H9 (cell line): Measurements from ENCODE around the gene PPBP. TPM values are rescaled to one million over a fixed set of nuclear protein-coding genes. Genes with fewer than 3 reads are reported as not detected.

Experiments used
- DNase-seq: peaks from one replicate; pipeline ENCODE4 v3.0.0-alpha.2; 2017
- H2AFZ ChIP-seq: one replicate; pipeline ENCODE4 v1.6.1; 2013; ENCODE audit warnings: mild to moderate bottlenecking, low read length, control low read depth, moderate library complexity
- H2AK5ac ChIP-seq: 2 replicates; pipeline ENCODE4 v1.6.1; 2013; ENCODE audit warnings: low read length, control low read depth, mixed read lengths; ENCODE audit not compliant: insufficient read length
- H2BK120ac ChIP-seq: one replicate; pipeline ENCODE4 v1.6.1; 2013; ENCODE audit warnings: low read depth, mild to moderate bottlenecking, low read length, control low read depth, inconsistent platforms; ENCODE audit not compliant: poor library complexity, severe bottlenecking
- H2BK12ac ChIP-seq: 2 replicates; pipeline ENCODE4 v1.6.1; 2013; ENCODE audit warnings: low read length, control low read depth, mixed read lengths, low read depth; ENCODE audit not compliant: insufficient read length
- H2BK15ac ChIP-seq: 2 replicates; pipeline ENCODE4 v1.6.1; 2013; ENCODE audit warnings: low read depth, low read length, control low read depth
- H2BK20ac ChIP-seq: one replicate; pipeline ENCODE4 v1.6.1; 2013; ENCODE audit warnings: low read depth, mild to moderate bottlenecking, low read length, control low read depth, inconsistent platforms; ENCODE audit not compliant: poor library complexity, severe bottlenecking
- H2BK5ac ChIP-seq: 2 replicates; pipeline ENCODE4 v1.6.1; 2013; ENCODE audit warnings: low read length, control low read depth, mixed read lengths; ENCODE audit not compliant: insufficient read length
- H3K14ac ChIP-seq: 2 replicates; pipeline ENCODE4 v1.6.1; 2013; ENCODE audit warnings: low read length, control low read depth; ENCODE audit not compliant: insufficient read depth
- H3K18ac ChIP-seq: 2 replicates; pipeline ENCODE4 v1.6.1; 2013; ENCODE audit warnings: low read depth, mild to moderate bottlenecking, mixed read lengths, low read length, control low read depth; ENCODE audit not compliant: insufficient read length
- H3K23ac ChIP-seq: 2 replicates; pipeline ENCODE4 v1.6.1; 2013; ENCODE audit warnings: low read length, control low read depth, mixed read lengths, low read depth; ENCODE audit not compliant: insufficient read length
- H3K23me2 ChIP-seq: 2 replicates; pipeline ENCODE4 v1.6.1; 2013; ENCODE audit warnings: low read depth, mild to moderate bottlenecking, mixed read lengths, low read length, control low read depth; ENCODE audit not compliant: insufficient read length, poor library complexity, severe bottlenecking
- H3K27ac ChIP-seq: 2 replicates; pipeline ENCODE4 v1.5.1; 2013; ENCODE audit warnings: low read length, control low read depth, mixed read lengths, low read depth; ENCODE audit not compliant: insufficient read length
- H3K27me3 ChIP-seq: 2 replicates; pipeline ENCODE4 v1.6.1; 2013; ENCODE audit warnings: low read length, control low read depth, inconsistent platforms; ENCODE audit not compliant: insufficient read depth
- H3K4ac ChIP-seq: 2 replicates; pipeline ENCODE4 v1.6.1; 2013; ENCODE audit warnings: low read depth, mild to moderate bottlenecking, control low read depth, inconsistent platforms, low read length, moderate library complexity
- H3K4me1 ChIP-seq: 2 replicates; pipeline ENCODE4 v1.6.1; 2013; ENCODE audit warnings: low read length, control low read depth, inconsistent platforms; ENCODE audit not compliant: insufficient read depth
- H3K4me2 ChIP-seq: 2 replicates; pipeline ENCODE4 v1.6.1; 2013; ENCODE audit warnings: low read length, control low read depth, mixed read lengths; ENCODE audit not compliant: insufficient read length, insufficient read depth
- H3K56ac ChIP-seq: 2 replicates; pipeline ENCODE4 v1.6.1; 2013; ENCODE audit warnings: low read depth, mild to moderate bottlenecking, mixed read lengths, low read length, control low read depth; ENCODE audit not compliant: insufficient read length
- H3K79me1 ChIP-seq: 2 replicates; pipeline ENCODE4 v1.6.1; 2013; ENCODE audit warnings: low read depth, mild to moderate bottlenecking, moderate library complexity, low read length, control low read depth, inconsistent platforms; ENCODE audit not compliant: insufficient read depth, poor library complexity, severe bottlenecking
- H3K79me2 ChIP-seq: 2 replicates; pipeline ENCODE4 v1.6.1; 2013; ENCODE audit warnings: low read length, control low read depth, inconsistent platforms; ENCODE audit not compliant: insufficient read depth
- H3K9ac ChIP-seq: 2 replicates; pipeline ENCODE4 v1.6.1; 2013; ENCODE audit warnings: low read length, control low read depth, mixed read lengths; ENCODE audit not compliant: insufficient read length; ENCODE audit errors: extremely low read depth
- H3K9me3 ChIP-seq: one replicate; pipeline ENCODE4 v1.6.1; 2013; ENCODE audit warnings: low read depth, low read length, inconsistent platforms; ENCODE audit not compliant: control insufficient read depth
- H3T11ph ChIP-seq: one replicate; pipeline ENCODE4 v1.6.1; 2013; ENCODE audit warnings: mild to moderate bottlenecking, low read length, control low read depth, inconsistent platforms
- H4K20me1 ChIP-seq: one replicate; pipeline ENCODE4 v1.6.1; 2013; ENCODE audit not compliant: control insufficient read depth, insufficient read length, insufficient read depth
- H4K5ac ChIP-seq: 2 replicates; pipeline ENCODE4 v1.6.1; 2013; ENCODE audit warnings: low read depth, mild to moderate bottlenecking, mixed read lengths, low read length, control low read depth; ENCODE audit not compliant: insufficient read length
- H4K8ac ChIP-seq: replicated peaks from 2 replicates; pipeline ENCODE4 v1.6.1; 2013; ENCODE audit warnings: low read length, control low read depth, mixed read lengths, low read depth; ENCODE audit not compliant: insufficient read length
- H4K91ac ChIP-seq: 2 replicates; pipeline ENCODE4 v1.6.1; 2013; ENCODE audit warnings: low read depth, mild to moderate bottlenecking, moderate library complexity, mixed read lengths, low read length, control low read depth; ENCODE audit not compliant: insufficient read length
- H3K27ac Mint-ChIP-seq, 3 experiments: 2 replicates in 2 of 3; 3 replicates in 1 of 3; pipeline ENCODE4 v1.8.0; 2020 to 2021; ENCODE audit warnings: mixed read lengths in 3 of 3, mild to moderate bottlenecking in 1 of 3, moderate library complexity in 1 of 3
- H3K27me3 Mint-ChIP-seq: 2 replicates; pipeline ENCODE4 v1.8.0; 2021; ENCODE audit warnings: low read depth, mild to moderate bottlenecking, moderate library complexity, mixed read lengths
- H3K36me3 Mint-ChIP-seq, 3 experiments: 2 replicates in 2 of 3; 3 replicates in 1 of 3; pipeline ENCODE4 v1.8.0; 2020 to 2021; ENCODE audit warnings: low read depth in 3 of 3, mixed read lengths in 3 of 3; ENCODE audit not compliant: insufficient read depth in 1 of 3
- H3K4me1 Mint-ChIP-seq, 2 experiments: 2 replicates each; pipeline ENCODE4 v1.8.0; 2020; ENCODE audit warnings: mixed read lengths in 2 of 2
- H3K4me3 Mint-ChIP-seq, 2 experiments: 2 replicates in 1 of 2; 3 replicates in 1 of 2; pipeline ENCODE4 v1.8.0; 2020 to 2021; ENCODE audit warnings: mild to moderate bottlenecking in 2 of 2, mixed read lengths in 2 of 2, moderate library complexity in 1 of 2
- H3K9me3 Mint-ChIP-seq, 2 experiments: 2 replicates in 1 of 2; 3 replicates in 1 of 2; pipeline ENCODE4 v1.8.0; 2020; ENCODE audit warnings: mild to moderate bottlenecking in 2 of 2, mixed read lengths in 2 of 2, moderate library complexity in 1 of 2
- CTCF ChIP-seq: fragments of 200-600 bp; sonication (generic); conservative IDR thresholded peaks from 3 replicates; pipeline ENCODE4 v1.8.0; 2021; ENCODE audit warnings: antibody characterized with exemption, mild to moderate bottlenecking
- WGBS: extraction: QIAGEN DNeasy Blood & Tissue Kit; methylation state at CpG from one replicate; pipeline ENCODE4 v1.1.7; 2013; ENCODE audit warnings: missing lambda C conversion rate, low lambda C conversion rate, mixed read lengths; ENCODE audit not compliant: insufficient read length; ENCODE audit errors: extremely low coverage; 5-methylcytosine and 5-hydroxymethylcytosine counted together
- total RNA-seq: library from RNA; stranded (reverse); gene quantifications from 2 replicates; pipeline ENCODE4 v1.2.1, GENCODE V29; 2021

Gene PPBP
- total RNA-seq, 1 experiment from 2014 or later = 0.33 TPM

GRCh38 chr4:73990988-73991741 is 3.2 kb upstream of the PPBP start:
- no peak overlapping the region for H4K91ac ChIP-seq
- H3K79me1 ChIP-seq = no peaks in the 10 kb centered on the region
- H3K4ac ChIP-seq = no peak overlapping the region
- no peak overlapping the region for H3K4me2 ChIP-seq
- H3K79me2 ChIP-seq = no peaks in the 10 kb centered on the region
- no peak for TF ChIP-seq CTCF
- H3K27ac ChIP-seq = no peak overlapping the region
- no peaks in the 10 kb centered on the region for H3K23me2 ChIP-seq
- H3K14ac ChIP-seq = no peak overlapping the region
- H2AK5ac ChIP-seq = no peak overlapping the region
- no peak overlapping the region for H3K9ac ChIP-seq
- no peaks in the 10 kb centered on the region for H3K27me3 ChIP-seq
- Mint-ChIP-seq H3K27me3 (no peaks in the 10 kb centered on the region), H3K9me3 (peaks cover 0 to 7% of the 10 kb centered on the region in 2 experiments; a peak in 2 of 5 replicates), H3K4me1 (peaks cover 13 to 31% of the 10 kb centered on the region in 2 experiments), H3K4me3 (no peak overlapping the region), H3K36me3 (peaks cover 3 to 26% (median 17%) of the 10 kb centered on the region in 3 experiments; a peak in 6 of 7 replicates), H3K27ac (no peak overlapping the region)
- no peaks in the 10 kb centered on the region for H4K20me1 ChIP-seq
- no peak overlapping the region for H4K5ac ChIP-seq
- no peak overlapping the region for H2BK5ac ChIP-seq
- no peak overlapping the region for H3K56ac ChIP-seq
- no peak overlapping the region for H3K18ac ChIP-seq
- DNase-seq = no peak
- no peaks in the 10 kb centered on the region for H3K9me3 ChIP-seq
- H3K4me1 ChIP-seq = no peaks in the 10 kb centered on the region
- H2BK15ac ChIP-seq = no peak overlapping the region
- H2AFZ ChIP-seq = no peak overlapping the region
- H3T11ph ChIP-seq = no peak overlapping the region
- H2BK20ac ChIP-seq = no peak overlapping the region
- H2BK120ac ChIP-seq = no peak overlapping the region
- whole genome bisulfite sequencing = no CpG with 5 or more reads among the region's 9 CpGs
- H3K23ac ChIP-seq = no peak overlapping the region
- H4K8ac ChIP-seq = no peak overlapping the region
- H2BK12ac ChIP-seq = no peak overlapping the region
